GM12801 (cell line): ENCODE results near the gene MTFR1L.

Experiments
- TF ChIP-seq, protein P1 (sequence below): IDR thresholded peaks from one replicate; pipeline ENCODE4 v1.5.1; 2011; ENCODE audit warnings: control low read depth; ENCODE audit not compliant: insufficient read length; ENCODE audit errors: extremely low read depth

Gene MTFR1L

GRCh38 chr1:25836695-25837094 lies 16.9 kb downstream of the MTFR1L start:
- TF ChIP-seq, protein P1, sequence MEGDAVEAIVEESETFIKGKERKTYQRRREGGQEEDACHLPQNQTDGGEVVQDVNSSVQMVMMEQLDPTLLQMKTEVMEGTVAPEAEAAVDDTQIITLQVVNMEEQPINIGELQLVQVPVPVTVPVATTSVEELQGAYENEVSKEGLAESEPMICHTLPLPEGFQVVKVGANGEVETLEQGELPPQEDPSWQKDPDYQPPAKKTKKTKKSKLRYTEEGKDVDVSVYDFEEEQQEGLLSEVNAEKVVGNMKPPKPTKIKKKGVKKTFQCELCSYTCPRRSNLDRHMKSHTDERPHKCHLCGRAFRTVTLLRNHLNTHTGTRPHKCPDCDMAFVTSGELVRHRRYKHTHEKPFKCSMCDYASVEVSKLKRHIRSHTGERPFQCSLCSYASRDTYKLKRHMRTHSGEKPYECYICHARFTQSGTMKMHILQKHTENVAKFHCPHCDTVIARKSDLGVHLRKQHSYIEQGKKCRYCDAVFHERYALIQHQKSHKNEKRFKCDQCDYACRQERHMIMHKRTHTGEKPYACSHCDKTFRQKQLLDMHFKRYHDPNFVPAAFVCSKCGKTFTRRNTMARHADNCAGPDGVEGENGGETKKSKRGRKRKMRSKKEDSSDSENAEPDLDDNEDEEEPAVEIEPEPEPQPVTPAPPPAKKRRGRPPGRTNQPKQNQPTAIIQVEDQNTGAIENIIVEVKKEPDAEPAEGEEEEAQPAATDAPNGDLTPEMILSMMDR = no peak

DNA sequence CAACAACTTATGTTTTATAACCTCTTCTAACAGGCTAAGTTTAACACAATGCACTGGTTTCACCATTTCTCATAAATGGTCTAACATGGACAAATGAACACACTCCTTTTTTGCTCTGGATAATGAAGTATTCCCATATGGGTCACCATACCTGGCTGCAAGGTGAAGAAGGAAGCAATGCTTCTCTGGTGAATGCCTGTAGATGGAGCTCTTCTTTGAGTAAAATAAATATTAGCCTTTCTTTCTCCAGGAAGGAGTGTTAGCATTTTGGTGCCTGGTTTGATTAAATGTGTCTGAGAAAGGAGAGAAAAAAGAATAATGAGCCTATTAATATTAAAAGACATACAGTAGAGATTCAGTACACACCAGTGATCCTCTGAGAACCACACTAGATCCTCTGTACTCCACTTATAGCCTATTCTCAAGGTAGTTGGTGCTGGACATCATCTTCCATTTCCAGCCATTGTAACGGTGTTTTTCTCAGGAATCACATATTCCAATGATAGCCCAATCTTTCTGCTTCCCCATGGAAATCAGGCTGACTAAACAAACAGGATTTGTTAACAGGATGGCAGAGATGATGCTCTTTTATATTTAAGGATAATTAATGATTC lies 17.6 kb downstream of the MTFR1L start:
- TF ChIP-seq, protein P1 = no peak

GRCh38 chr1:25843483-25843882 lies 23.7 kb downstream of the MTFR1L start:
- TF ChIP-seq, protein P1 = no peak

GRCh38 chr1:25844536-25845337 lies 25.0 kb downstream of the MTFR1L start:
- TF ChIP-seq, protein P1 = no peak

- TF ChIP-seq, protein P1 = no peak
Observed at GRCh38 chr1:25845664-25846063, 25.9 kb downstream of the MTFR1L start.

DNA sequence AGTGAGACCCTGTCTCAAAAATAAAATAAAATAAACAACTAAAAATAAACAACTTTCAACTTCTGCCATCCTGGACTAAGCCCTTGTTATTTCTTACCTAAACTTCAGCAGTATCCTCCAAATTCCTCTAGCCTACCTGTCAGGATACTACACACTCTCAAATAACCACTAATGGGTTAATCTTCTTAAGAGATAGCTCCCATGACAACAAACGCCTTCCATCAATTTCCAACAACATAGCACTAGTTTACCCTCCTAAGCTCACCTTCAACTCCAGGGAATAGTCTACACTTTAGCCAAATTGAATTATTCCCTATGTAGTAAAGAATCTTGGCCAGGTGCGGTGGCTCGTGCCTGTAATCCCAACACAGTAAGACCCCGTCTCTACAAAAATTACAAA lies 28.2 kb downstream of the MTFR1L start:
- TF ChIP-seq, protein P1 = no peak

DNA sequence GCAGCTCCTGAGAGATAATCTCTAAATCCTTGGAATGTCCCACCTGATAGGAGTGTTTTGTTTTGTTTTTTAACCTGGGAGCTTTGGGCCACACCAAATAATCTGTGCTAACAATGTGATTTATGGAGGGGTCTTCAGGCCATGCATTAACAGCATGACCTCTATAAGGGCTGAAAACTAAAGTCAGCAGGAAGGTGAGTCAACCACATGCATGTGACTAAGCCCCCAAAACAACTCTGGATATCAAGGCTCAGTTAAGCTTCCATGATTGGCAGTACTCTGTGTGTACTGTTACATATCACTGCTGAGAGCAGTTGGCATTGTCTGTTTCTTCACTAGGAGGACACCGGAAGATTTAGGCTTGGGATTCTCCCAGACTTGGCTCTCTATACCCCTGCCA lies 28.8 kb downstream of the MTFR1L start:
- TF ChIP-seq, protein P1 = no peak
